IMR-90 (cell line): Measurements from ENCODE around the gene TGFA. TPM values are rescaled to one million over a fixed set of nuclear protein-coding genes. Genes with fewer than 3 reads are reported as not detected.

Experiments
- ATAC-seq: fragments of 200-7000 bp; cut with Tn5 transposase; 2 replicates; pipeline ENCODE4 v1.9.1; 2020; ENCODE audit warnings: low read depth, mild to moderate bottlenecking, moderate library complexity
- BruUV-seq: library from RNA; stranded (reverse); fragments of 400-500 nt; replicated peaks from 2 replicates; lab custom pipeline; 2021; lab: Mats Ljungman, UMichigan
- CTCF ChIA-PET: fragments of 300-600 bp; formaldehyde crosslinking; extraction: SDS; loops from one replicate; lab custom pipeline; 2021; ENCODE audit warnings: antibody characterized with exemption; lab: Yijun Ruan, JAX
- POLR2A ChIA-PET: fragments of 300-600 bp; sonication (Branson Sonifier 250); formaldehyde crosslinking; loops from one replicate; lab custom pipeline; 2022; ENCODE audit warnings: antibody characterized with exemption; ENCODE audit not compliant: unreplicated experiment; lab: Charles Lee
- DNase-seq: peaks from one replicate; pipeline ENCODE4 v3.0.0; 2013
- H2AFZ ChIP-seq: replicated peaks from 2 replicates; pipeline ENCODE3; 2013; ENCODE audit warnings: low read length, mild to moderate bottlenecking; ENCODE audit not compliant: poor library complexity
- H2AK5ac ChIP-seq: 2 replicates; pipeline ENCODE4 v1.6.1; 2013; ENCODE audit warnings: low read depth, low read length, inconsistent platforms
- H2AK9ac ChIP-seq: replicated peaks from 2 replicates; pipeline ENCODE3; 2013; ENCODE audit warnings: mild to moderate bottlenecking, low read depth, low read length, moderate library complexity; ENCODE audit not compliant: poor library complexity
- H2BK120ac ChIP-seq: 2 replicates; pipeline ENCODE4 v1.6.1; 2013; ENCODE audit warnings: low read depth, low read length, inconsistent platforms
- H2BK15ac ChIP-seq: 3 replicates; pipeline ENCODE4 v1.6.1; 2013; ENCODE audit warnings: low read depth, low read length, inconsistent platforms
- H2BK20ac ChIP-seq: 2 replicates; pipeline ENCODE4 v1.6.1; 2013; ENCODE audit warnings: low read depth, mild to moderate bottlenecking, inconsistent platforms, low read length, moderate library complexity
- H2BK5ac ChIP-seq: 2 replicates; pipeline ENCODE4 v1.6.1; 2013; ENCODE audit warnings: mild to moderate bottlenecking, low read depth, low read length, inconsistent platforms; ENCODE audit not compliant: poor library complexity, severe bottlenecking
- H3K14ac ChIP-seq: replicated peaks from 2 replicates; pipeline ENCODE4 v1.6.1; 2013; ENCODE audit warnings: low read depth, low read length, inconsistent platforms
- H3K18ac ChIP-seq: 2 replicates; pipeline ENCODE4 v1.6.1; 2013; ENCODE audit warnings: low read depth, low read length, control low read depth
- H3K23ac ChIP-seq: 2 replicates; pipeline ENCODE4 v1.6.1; 2013; ENCODE audit warnings: low read depth, low read length, inconsistent platforms
- H3K27ac ChIP-seq: 2 replicates; pipeline ENCODE4 v1.5.1; 2013; ENCODE audit warnings: mild to moderate bottlenecking, control low read depth, low read length; ENCODE audit not compliant: insufficient read depth
- H3K27me3 ChIP-seq: 2 replicates; pipeline ENCODE4 v1.6.1; 2013; ENCODE audit warnings: low read length; ENCODE audit not compliant: control insufficient read depth, insufficient read depth
- H3K36me3 ChIP-seq: 2 replicates; pipeline ENCODE4 v1.6.1; 2013; ENCODE audit warnings: low read length, mixed read lengths; ENCODE audit not compliant: control insufficient read depth, insufficient read depth
- H3K4ac ChIP-seq: 2 replicates; pipeline ENCODE4 v1.6.1; 2013; ENCODE audit warnings: low read depth, low read length, inconsistent platforms
- H3K4me1 ChIP-seq: 2 replicates; pipeline ENCODE4 v1.6.1; 2013; ENCODE audit warnings: low read length, mixed read lengths; ENCODE audit not compliant: control insufficient read depth, insufficient read depth
- H3K4me2 ChIP-seq: 2 replicates; pipeline ENCODE4 v1.6.1; 2013; ENCODE audit warnings: low read depth, mild to moderate bottlenecking, control low read depth, low read length, moderate library complexity
- H3K4me3 ChIP-seq: 2 replicates; pipeline ENCODE4 v1.5.1; 2013; ENCODE audit warnings: low read depth, mild to moderate bottlenecking, control low read depth, low read length, moderate library complexity; ENCODE audit not compliant: insufficient read depth
- H3K56ac ChIP-seq: 2 replicates; pipeline ENCODE4 v1.6.1; 2013; ENCODE audit warnings: low read length, inconsistent platforms; ENCODE audit not compliant: insufficient read depth; ENCODE audit errors: extremely low read depth
- H3K79me1 ChIP-seq, 2 experiments: 2 replicates each; pipeline ENCODE4 v1.6.1; 2013; ENCODE audit warnings: low read length in 2 of 2, inconsistent platforms in 1 of 2, low read depth in 1 of 2
- H3K9ac ChIP-seq: 2 replicates; pipeline ENCODE4 v1.6.1; 2013; ENCODE audit warnings: low read depth, low read length, control low read depth
- H3K9me1 ChIP-seq: 2 replicates; pipeline ENCODE4 v1.6.1; 2013; ENCODE audit warnings: low read length, inconsistent platforms; ENCODE audit not compliant: insufficient read depth
- H3K9me3 ChIP-seq: 2 replicates; pipeline ENCODE4 v1.6.1; 2013; ENCODE audit warnings: low read length; ENCODE audit not compliant: control insufficient read depth, insufficient read depth
- H4K20me1 ChIP-seq: 2 replicates; pipeline ENCODE4 v1.6.1; 2013; ENCODE audit warnings: low read length, inconsistent platforms; ENCODE audit not compliant: insufficient read depth
- H4K5ac ChIP-seq: 2 replicates; pipeline ENCODE4 v1.6.1; 2013; ENCODE audit warnings: mild to moderate bottlenecking, low read depth, low read length, control low read depth
- H4K8ac ChIP-seq, 2 experiments: 2 replicates each; pipeline ENCODE4 v1.6.1; 2013; ENCODE audit warnings: low read depth in 2 of 2, low read length in 2 of 2, control low read depth in 1 of 2, inconsistent platforms in 1 of 2
- H4K91ac ChIP-seq: 2 replicates; pipeline ENCODE4 v1.6.1; 2013; ENCODE audit warnings: low read depth, low read length, inconsistent platforms; ENCODE audit not compliant: insufficient read depth
- BHLHE40 ChIP-seq: fragments of 150-350 bp; IDR thresholded peaks from 2 replicates; pipeline ENCODE4 v1.6.1; 2016; ENCODE audit warnings: mild to moderate bottlenecking, low read depth, low read length
- SMC3 ChIP-seq: fragments of 150-350 bp; IDR thresholded peaks from 2 replicates; pipeline ENCODE4 v1.6.1; 2016; ENCODE audit warnings: low read depth, mild to moderate bottlenecking, antibody characterized with exemption, low read length, moderate library complexity
- WGBS, 2 experiments: methylation state at CpG; one replicate each; pipeline versions ENCODE4 v1.1.5 to v1.1.7; 2013; ENCODE audit warnings: missing lambda C conversion rate in 2 of 2; ENCODE audit not compliant: insufficient read length in 1 of 2; ENCODE audit errors: extremely low coverage in 2 of 2; 5-methylcytosine and 5-hydroxymethylcytosine counted together
- dilution Hi-C: fragments of 300-500 bp; cut with HindIII; formaldehyde crosslinking; loops from one replicate; pipeline ENCODE4 v1.14.3; 2018; ENCODE audit warnings: low sequenced_read_pairs; ENCODE audit not compliant: unreplicated experiment
- in situ Hi-C: fragments of 300-500 bp; cut with MboI; formaldehyde crosslinking; loops from 3 replicates; pipeline ENCODE4 v1.14.3; 2019; ENCODE audit warnings: low sequenced_read_pairs, inconsistent platforms, mixed read lengths
- intact Hi-C: fragments of 100-400 bp; cut with micrococcal nuclease; formaldehyde crosslinking; loops from 2 replicates; pipeline ENCODE4 v1.10.0; 2022
- polyA plus RNA-seq, 3 experiments: library from polyadenylated mRNA; depleted of rRNA; stranded (reverse); fragments of >200 nt; gene quantifications; 2 replicates each; pipeline ENCODE4 v1.2.3, GENCODE V29; 2012; ENCODE audit warnings: low replicate concordance in 1 of 3
- total RNA-seq: library from RNA; depleted of rRNA; stranded (reverse); fragments of >200 nt; gene quantifications from 2 replicates; pipeline ENCODE4 v1.2.3, GENCODE V29; 2012

TGFA gene
- total and polyA plus RNA-seq, 2 of the 4 experiments (the other 2 are of a cell fraction): not detected

GRCh38 chr2:70490381-70490780 lies 63.2 kb downstream of the TGFA start:
- no peak for TF ChIP-seq BHLHE40
- TF ChIP-seq SMC3: no peak
- H3K9me1 ChIP-seq: no peaks in the 10 kb centered on the region
- no peak overlapping the region for H3K4me3 ChIP-seq
- BruUV-seq: no TSS peak
- no peak overlapping the region for H2BK5ac ChIP-seq
- no peak overlapping the region for H4K5ac ChIP-seq
- H3K27me3 ChIP-seq: no peaks in the 10 kb centered on the region; the same call in 1 of the 2 replicates
- no peak overlapping the region for H2BK120ac ChIP-seq
- H4K8ac ChIP-seq: no peak overlapping the region
- intact Hi-C loops: no loop called here
- no peaks in the 10 kb centered on the region for H3K79me1 ChIP-seq
- H2AK5ac ChIP-seq: no peak overlapping the region
- H3K4me2 ChIP-seq: no peak overlapping the region
- H3K14ac ChIP-seq: no peak overlapping the region
- in situ Hi-C loops: no loop called here
- no peak overlapping the region for H2AK9ac ChIP-seq
- no peak overlapping the region for H2BK20ac ChIP-seq
- ChIA-PET CTCF (interaction anchor here (0.5 kb wide), 1 partner anchor 199 kb away, joined by 3 read pairs; no protein-coding TSS in a partner anchor), POLR2A (no interaction called here)
- H3K9ac ChIP-seq: no peak overlapping the region
- H3K56ac ChIP-seq: no peak overlapping the region
- DNase-seq (no peak), ATAC-seq (no peak)
- dilution Hi-C loops: no loop called here
- H4K20me1 ChIP-seq: no peaks in the 10 kb centered on the region
- H4K91ac ChIP-seq: no peak overlapping the region
- no peak overlapping the region for H3K18ac ChIP-seq
- no peak overlapping the region for H3K27ac ChIP-seq
- H3K9me3 ChIP-seq: no peaks in the 10 kb centered on the region
- H3K36me3 ChIP-seq: no peaks in the 10 kb centered on the region
- no CpG with 5 or more reads among the region's 5 CpGs for WGBS, 2 experiments
- H2BK15ac ChIP-seq: no peak overlapping the region
- no peak overlapping the region for H2AFZ ChIP-seq
- no peak overlapping the region for H3K4ac ChIP-seq
- H3K4me1 ChIP-seq: no peaks in the 10 kb centered on the region
- H3K23ac ChIP-seq: no peak overlapping the region
